IPS-11a (cell line): Measurements from ENCODE around the gene UBASH3B.

ENCODE experiments used
- H3K4me3 ChIP-seq: one replicate; pipeline ENCODE4 v1.5.1; 2013; ENCODE audit warnings: low read depth, low read length, control low read depth

UBASH3B gene

GRCh38 chr11:122677256-122677655 is 21.7 kb downstream of the UBASH3B start:
- no peak overlapping the region for H3K4me3 ChIP-seq

- H3K4me3 ChIP-seq, result no peak overlapping the region
These were observed 22.9 kb downstream of the UBASH3B start for GRCh38 chr11:122678406-122678805.

DNA sequence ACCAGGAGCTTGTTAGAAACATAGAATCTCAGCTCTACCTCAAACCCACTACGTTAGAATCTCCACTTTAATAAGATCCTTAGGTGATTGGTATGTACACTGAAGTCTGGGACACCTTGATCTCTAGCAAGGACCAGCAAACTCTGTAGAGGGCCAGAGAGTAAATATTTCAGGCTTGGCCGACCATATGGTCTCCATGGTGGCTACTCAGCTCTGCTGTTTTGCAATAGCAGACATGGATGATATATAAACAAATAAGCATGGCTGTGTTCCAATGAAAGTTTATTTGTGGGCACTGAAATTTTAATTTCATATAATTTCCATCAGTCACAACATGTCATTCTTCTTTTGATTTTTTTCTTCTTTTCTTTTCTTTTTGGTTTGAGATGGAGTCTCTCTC is 23.9 kb downstream of the UBASH3B start:
- no peak overlapping the region for H3K4me3 ChIP-seq

GRCh38 chr11:122681070-122681469 is 25.5 kb downstream of the UBASH3B start:
- no peak overlapping the region for H3K4me3 ChIP-seq

DNA sequence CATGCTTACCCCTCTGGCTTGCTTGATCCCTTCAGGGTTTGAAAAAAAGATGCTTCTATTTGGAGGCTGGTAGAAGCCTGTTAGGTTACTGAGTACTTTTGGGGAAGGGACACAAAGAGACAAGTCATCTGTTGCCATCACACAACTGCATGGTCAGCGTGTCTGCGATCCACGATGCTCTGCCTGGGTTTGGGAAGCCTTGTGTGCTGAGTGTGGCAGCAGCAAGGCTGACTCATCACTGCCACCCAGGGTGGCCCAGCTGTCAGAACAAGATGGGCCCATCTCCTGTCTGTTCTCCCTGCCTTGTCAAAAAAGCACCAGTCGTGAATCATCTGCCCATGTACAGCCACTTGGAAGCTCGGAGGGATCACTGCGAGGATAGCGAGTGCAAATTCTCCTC is 26.2 kb downstream of the UBASH3B start:
- H3K4me3 ChIP-seq, result no peak overlapping the region

GRCh38 chr11:122682464-122682863 is 26.9 kb downstream of the UBASH3B start:
- H3K4me3 ChIP-seq, result no peak overlapping the region

GRCh38 chr11:122685041-122685440 is 29.5 kb downstream of the UBASH3B start:
- no peak overlapping the region for H3K4me3 ChIP-seq

DNA sequence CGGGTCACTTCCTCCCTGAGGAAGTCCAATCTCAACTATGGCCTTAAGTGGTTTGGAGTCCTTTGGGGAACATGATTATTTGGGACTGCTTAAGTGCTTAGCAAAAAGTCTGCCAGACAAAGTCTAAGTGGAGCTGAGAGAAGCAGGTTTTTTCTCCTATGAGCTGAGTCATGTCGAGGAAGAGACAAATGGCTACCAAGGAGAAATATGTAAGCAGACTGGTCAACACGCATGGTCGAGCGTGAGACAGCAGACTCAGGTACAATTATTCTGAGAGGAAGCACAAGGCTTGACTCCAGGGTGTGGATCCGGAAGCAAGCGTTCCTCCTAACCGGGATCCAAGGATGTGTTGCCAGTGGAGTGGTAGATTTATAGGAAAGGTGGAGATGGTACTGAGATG is 30.6 kb downstream of the UBASH3B start:
- no peak overlapping the region for H3K4me3 ChIP-seq

GRCh38 chr11:122690384-122690783 is 34.9 kb downstream of the UBASH3B start:
- H3K4me3 ChIP-seq, result no peak overlapping the region

- H3K4me3 ChIP-seq, result no peak overlapping the region
These were observed 35.5 kb downstream of the UBASH3B start for GRCh38 chr11:122690801-122691548.

DNA sequence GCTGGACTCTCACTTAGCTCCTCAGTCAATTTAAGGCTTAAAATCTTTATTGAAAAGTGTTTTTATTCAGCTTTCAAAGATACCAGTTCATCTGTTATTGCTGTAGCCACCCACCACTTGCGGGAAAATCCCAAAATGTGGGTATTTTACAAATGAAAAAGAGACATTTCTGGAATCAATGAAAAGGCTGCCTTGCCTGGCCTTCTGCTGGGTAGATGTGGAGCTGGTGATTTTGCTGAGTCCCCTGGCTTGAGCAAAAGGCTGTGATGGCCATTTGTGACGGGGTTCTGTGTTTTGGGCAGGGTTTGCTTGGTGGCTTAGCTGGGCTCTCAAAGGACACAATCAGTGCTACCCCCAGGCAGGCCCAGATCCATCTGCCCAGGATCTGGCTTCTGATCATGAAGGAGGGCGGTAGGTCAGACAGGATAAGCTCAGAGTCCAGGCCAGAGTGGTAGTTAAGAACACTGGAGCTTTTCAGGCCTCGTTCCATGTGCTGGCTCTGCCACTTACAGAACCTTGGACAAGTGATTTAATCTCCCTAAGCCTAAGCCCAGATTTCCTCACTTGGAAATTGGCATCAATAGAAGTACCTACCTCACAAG is 36.1 kb downstream of the UBASH3B start:
- H3K4me3 ChIP-seq, result no peak overlapping the region

GRCh38 chr11:122692444-122692843 is 36.9 kb downstream of the UBASH3B start:
- no peak overlapping the region for H3K4me3 ChIP-seq

DNA sequence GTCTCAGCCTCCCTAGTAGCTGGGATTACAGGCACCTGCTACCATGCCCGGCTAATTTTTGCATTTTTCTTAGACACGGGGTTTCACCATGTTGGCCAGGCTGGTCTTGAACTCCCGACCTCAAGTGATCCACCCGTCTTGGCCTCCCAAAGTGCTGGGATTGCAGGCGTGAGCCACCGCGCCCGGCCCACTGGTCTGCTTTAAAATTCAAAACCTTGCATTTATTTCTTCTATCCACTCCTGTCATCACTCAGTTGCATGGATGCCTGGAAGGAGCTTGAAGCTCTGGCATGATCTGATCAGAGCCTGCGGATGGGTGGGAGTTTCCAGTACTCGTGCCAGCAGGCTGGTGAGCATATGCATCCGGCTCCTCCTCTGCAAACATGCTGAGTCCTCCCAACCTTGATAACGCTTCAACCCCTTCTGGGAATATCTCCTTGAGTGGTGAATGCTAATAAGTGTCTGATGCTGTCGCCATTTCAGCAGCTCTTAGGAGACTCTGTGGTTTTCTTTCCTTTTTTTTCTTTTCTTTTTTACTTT is 39.6 kb downstream of the UBASH3B start:
- H3K4me3 ChIP-seq, result no peak overlapping the region

DNA sequence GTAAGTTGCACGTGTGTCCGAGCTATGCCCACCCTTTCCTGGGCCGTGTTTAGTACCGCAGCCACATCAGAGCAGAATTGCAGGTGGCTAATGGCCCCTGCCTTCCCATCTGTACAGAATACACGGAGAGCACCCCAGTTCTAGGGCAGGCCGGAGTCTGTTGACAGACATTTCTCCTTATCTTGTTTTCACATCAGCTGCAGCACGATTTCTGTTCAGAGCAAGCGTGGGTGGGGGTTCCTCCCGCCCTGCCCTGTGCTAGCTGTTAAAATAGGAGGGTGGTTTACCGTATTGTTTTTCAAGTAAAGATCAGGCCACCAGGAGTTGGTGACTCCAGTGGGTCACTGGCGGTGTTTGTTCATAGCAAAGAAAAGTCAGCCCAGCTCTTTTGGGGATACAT is 41.1 kb downstream of the UBASH3B start:
- H3K4me3 ChIP-seq, result no peak overlapping the region

DNA sequence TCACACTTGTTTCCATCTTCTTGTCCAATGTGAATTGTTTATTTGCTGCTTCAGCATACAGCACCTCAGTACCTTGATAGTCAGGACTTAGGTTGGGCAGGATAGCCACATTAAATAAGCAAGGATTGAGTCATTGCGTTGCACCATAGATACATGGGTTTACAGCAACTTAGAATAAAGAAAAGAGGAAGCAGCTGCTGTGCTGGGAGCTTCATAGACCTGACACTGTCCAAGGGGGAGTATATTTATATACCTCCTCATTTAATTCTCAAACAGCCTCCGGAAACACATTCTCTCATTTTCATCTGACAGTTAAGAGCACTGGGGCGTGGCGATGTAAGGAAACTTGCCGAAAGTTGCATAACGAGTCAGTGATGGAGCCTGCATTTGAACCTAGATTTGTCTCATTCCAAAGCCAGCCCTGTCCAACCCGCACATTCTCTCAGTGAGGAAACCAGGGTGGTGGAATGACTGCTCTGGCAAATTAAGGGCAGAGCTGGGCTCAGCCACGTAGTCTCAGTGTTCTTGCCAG is 42.2 kb downstream of the UBASH3B start:
- no peak overlapping the region for H3K4me3 ChIP-seq

DNA sequence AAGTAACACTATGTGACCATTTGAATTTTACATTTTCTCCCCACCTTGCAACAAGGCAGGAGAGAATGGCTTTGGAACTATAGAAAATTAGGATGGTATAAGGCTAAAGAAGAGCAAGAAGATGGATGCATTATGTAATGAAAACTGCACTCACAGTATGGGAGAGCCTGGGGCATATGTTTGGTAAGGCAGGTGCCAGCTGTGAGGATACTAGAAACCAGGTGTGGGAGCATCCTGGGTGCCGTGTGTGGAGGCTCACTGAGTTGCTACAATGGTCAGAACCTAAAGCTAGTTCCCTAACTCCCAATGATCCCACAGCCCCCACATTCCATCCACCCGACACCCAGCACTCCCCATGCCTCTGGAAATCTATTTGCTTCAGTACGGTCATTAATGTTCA is 42.9 kb downstream of the UBASH3B start:
- no peak overlapping the region for H3K4me3 ChIP-seq

DNA sequence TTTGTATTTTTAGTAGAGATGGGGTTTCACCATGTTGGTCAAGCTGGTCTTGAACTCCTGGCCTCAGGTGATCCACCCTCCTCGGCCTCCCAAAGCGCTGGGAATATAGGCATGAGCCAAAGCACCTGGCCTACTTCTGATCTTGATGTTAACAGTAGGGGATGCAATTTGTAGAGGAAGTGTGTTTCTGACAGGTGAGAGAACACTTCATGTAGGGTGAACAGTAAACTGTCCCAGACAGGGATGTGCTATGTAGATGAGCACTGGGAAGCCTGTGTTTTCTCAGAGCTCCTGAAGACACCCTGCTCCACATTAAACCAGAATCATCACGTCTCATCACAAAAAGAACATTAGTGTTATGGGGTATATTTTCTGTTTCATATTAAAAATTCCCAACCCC is 45.1 kb downstream of the UBASH3B start:
- no peak overlapping the region for H3K4me3 ChIP-seq

GRCh38 chr11:122701143-122701542 is 45.6 kb downstream of the UBASH3B start:
- H3K4me3 ChIP-seq, result no peak overlapping the region

DNA sequence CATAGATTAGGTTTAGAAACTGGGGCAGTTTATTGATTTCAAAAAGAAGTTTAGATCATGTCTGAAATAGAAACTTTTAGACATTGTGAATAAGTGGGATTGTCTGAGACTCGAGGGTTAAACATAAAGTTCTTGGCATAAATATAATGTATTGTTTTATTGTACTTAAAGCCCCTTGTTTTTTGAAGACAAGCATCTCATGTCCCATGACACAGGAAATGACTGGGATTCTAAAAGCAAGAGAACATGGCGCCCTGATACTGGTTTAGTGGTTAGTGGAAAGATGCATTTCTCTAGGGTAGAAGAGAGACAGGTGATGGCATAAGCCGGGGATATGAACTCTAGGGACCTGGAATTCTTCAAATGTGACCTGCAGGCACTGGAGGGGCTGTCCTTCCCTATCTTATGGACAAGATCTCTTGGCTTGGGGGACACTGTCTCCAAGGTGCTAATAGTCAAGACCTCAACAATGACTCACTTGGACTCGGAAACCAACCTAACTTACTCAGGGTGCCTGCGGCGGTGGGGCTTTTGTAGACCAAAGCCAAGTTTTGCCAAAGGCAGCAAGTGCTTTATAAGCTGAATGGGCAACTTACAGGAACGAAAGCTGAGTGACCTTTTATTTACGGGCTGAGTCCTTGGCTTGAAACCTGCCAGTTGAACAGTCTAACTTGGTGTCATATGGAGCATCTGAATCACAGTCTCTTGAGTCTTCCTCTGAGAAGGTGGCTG is 48.2 kb downstream of the UBASH3B start:
- no peak overlapping the region for H3K4me3 ChIP-seq

DNA sequence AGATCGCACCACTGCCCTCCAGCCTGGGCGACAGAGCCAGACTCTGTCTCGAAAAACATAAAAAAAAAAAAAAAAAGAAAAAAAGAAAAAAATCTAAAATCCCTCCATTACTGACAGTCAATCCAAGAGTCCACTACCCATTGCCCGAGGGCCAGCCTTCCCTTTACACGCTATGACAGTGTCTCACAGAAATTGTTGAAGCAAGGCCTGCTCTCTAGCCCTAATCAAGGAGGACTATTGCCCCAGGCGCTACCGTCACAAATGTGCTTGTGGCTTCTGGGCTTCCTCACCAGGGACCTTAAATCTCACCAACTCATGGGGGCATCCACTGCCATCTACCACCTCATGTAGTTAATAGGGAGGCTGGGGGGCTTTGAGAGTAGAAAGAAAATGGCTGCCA is 49.9 kb downstream of the UBASH3B start:
- H3K4me3 ChIP-seq, result no peak overlapping the region

GRCh38 chr11:122706291-122707088 is 51.0 kb downstream of the UBASH3B start:
- no peak overlapping the region for H3K4me3 ChIP-seq
